Caco-2 (cell line): ENCODE results near the gene EPX. TPM values are rescaled to one million over a fixed set of nuclear protein-coding genes. Genes with fewer than 3 reads are reported as not detected.

ENCODE experiments used
- BruUV-seq: library from RNA; stranded (reverse); fragments of 400-500 nt; replicated peaks from 2 replicates; lab custom pipeline; 2021; lab: Mats Ljungman, UMichigan
- CTCF ChIA-PET: fragments of 300-600 bp; sonication (Branson Sonifier 250); formaldehyde crosslinking; loops from one replicate; lab custom pipeline; 2022; ENCODE audit warnings: antibody characterized with exemption; lab: Charles Lee
- POLR2A ChIA-PET: fragments of 300-600 bp; sonication (Branson Sonifier 250); formaldehyde crosslinking; loops from one replicate; lab custom pipeline; 2022; ENCODE audit warnings: antibody characterized with exemption; lab: Charles Lee
- DNase-seq, 2 experiments: peaks; one replicate each; pipeline versions ENCODE4 v3.0.0 to v3.0.0-alpha.2; 2020 to 2022
- H3K27me3 ChIP-seq: replicated peaks from 2 replicates; pipeline ENCODE4 v1.6.0; 2011; ENCODE audit warnings: low read length; ENCODE audit not compliant: control insufficient read depth, insufficient read depth
- H3K36me3 ChIP-seq: 2 replicates; pipeline ENCODE4 v1.5.1; 2011; ENCODE audit warnings: low read length; ENCODE audit not compliant: control insufficient read depth, insufficient read depth
- H3K4me1 ChIP-seq: fragments of 250-450 bp; sonication (Bioruptor Pico); 2 replicates; pipeline ENCODE4 v1.5.1; 2020; ENCODE audit warnings: mild to moderate bottlenecking
- H3K4me3 ChIP-seq: 2 replicates; pipeline ENCODE4 v1.5.1; 2011; ENCODE audit warnings: low read depth, mild to moderate bottlenecking, control low read depth, low read length
- H3K9me3 ChIP-seq: fragments of 250-450 bp; sonication (Bioruptor Pico); 2 replicates; pipeline ENCODE4 v1.5.1; 2020; ENCODE audit warnings: mild to moderate bottlenecking, moderate library complexity
- H3K27ac Mint-ChIP-seq: one replicate; pipeline ENCODE4 v1.8.0; 2022; ENCODE audit warnings: mixed read lengths; ENCODE audit not compliant: unreplicated experiment
- H3K27me3 Mint-ChIP-seq: one replicate; pipeline ENCODE4 v1.8.0; 2022; ENCODE audit warnings: mixed read lengths; ENCODE audit not compliant: insufficient read depth, unreplicated experiment
- H3K36me3 Mint-ChIP-seq: one replicate; pipeline ENCODE4 v1.8.0; 2022; ENCODE audit warnings: mild to moderate bottlenecking, mixed read lengths; ENCODE audit not compliant: insufficient read depth, unreplicated experiment
- H3K4me1 Mint-ChIP-seq: one replicate; pipeline ENCODE4 v1.8.0; 2022; ENCODE audit warnings: low read depth, mixed read lengths; ENCODE audit not compliant: unreplicated experiment
- H3K4me3 Mint-ChIP-seq: one replicate; pipeline ENCODE4 v1.8.0; 2022; ENCODE audit warnings: mild to moderate bottlenecking, moderate library complexity, mixed read lengths; ENCODE audit not compliant: unreplicated experiment
- H3K9me3 Mint-ChIP-seq: one replicate; pipeline ENCODE4 v1.8.0; 2022; ENCODE audit warnings: mixed read lengths; ENCODE audit not compliant: unreplicated experiment
- intact Hi-C: fragments of 100-400 bp; cut with micrococcal nuclease; formaldehyde crosslinking; loops from one replicate; pipeline ENCODE4 v1.10.0; 2022; ENCODE audit not compliant: unreplicated experiment
- total RNA-seq: library from RNA; stranded (reverse); gene quantifications from 2 replicates; pipeline ENCODE4 v1.2.3, GENCODE V29; 2022
- TF ChIP-seq, protein P1 (sequence below), 2 experiments: fragments of 200-600 bp in 1 of 2; IDR thresholded peaks; 1 replicate in 1 of 2; 2 replicates in 1 of 2; pipeline versions ENCODE4 v1.5.1 to v1.8.0; 2011 to 2022; ENCODE audit warnings: antibody characterized with exemption in 1 of 2, control low read depth in 1 of 2, inconsistent platforms in 1 of 2, low read depth in 1 of 2, low read length in 1 of 2, mild to moderate bottlenecking in 1 of 2, moderate library complexity in 1 of 2; ENCODE audit not compliant: insufficient read depth in 1 of 2, severe bottlenecking in 1 of 2, unreplicated experiment in 1 of 2

EPX gene
- total RNA-seq, 1 experiment from 2014 or later, result not detected

DNA sequence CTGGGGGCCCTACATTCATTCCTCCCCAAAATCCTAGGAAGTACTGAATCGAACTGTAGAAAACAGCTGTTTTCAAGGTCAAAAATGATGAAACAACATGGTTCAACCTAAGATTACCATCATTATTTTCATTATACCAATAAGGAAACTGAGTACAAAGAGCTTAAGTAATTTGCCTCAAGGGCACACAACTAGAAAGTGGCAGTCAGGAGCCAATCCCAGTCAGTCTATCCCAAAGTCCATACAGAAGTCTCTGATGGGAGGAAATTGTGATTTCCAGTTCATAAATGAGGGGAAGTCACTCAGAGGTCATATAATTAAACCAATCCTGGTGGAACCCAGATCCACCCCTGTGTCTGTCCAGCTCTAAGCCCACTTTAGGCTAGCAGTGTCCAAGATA lies 54.3 kb downstream of the EPX start:
- peaks cover 17% of the 10 kb centered on the region for H3K4me1 Mint-ChIP-seq
- Histone ChIP-seq H3K4me3 (no peak overlapping the region), H3K9me3 (no peaks in the 10 kb centered on the region), H3K4me1 (peaks cover 3% of the 10 kb centered on the region), H3K27me3 (no peaks in the 10 kb centered on the region), H3K36me3 (no peaks in the 10 kb centered on the region)
- peaks cover 5% of the 10 kb centered on the region for H3K36me3 Mint-ChIP-seq
- no peak for DNase-seq
- no TSS peak for BruUV-seq
- intact Hi-C loops, result no loop called here
- peaks cover 13% of the 10 kb centered on the region for H3K27me3 Mint-ChIP-seq
- TF ChIP-seq, protein P1, sequence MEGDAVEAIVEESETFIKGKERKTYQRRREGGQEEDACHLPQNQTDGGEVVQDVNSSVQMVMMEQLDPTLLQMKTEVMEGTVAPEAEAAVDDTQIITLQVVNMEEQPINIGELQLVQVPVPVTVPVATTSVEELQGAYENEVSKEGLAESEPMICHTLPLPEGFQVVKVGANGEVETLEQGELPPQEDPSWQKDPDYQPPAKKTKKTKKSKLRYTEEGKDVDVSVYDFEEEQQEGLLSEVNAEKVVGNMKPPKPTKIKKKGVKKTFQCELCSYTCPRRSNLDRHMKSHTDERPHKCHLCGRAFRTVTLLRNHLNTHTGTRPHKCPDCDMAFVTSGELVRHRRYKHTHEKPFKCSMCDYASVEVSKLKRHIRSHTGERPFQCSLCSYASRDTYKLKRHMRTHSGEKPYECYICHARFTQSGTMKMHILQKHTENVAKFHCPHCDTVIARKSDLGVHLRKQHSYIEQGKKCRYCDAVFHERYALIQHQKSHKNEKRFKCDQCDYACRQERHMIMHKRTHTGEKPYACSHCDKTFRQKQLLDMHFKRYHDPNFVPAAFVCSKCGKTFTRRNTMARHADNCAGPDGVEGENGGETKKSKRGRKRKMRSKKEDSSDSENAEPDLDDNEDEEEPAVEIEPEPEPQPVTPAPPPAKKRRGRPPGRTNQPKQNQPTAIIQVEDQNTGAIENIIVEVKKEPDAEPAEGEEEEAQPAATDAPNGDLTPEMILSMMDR (IDR thresholded peaks at IDR 0.05; ENCODE audit: insufficient read depth in 1 of 2, low read depth in 1 of 2, low read length in 1 of 2, severe bottlenecking in 1 of 2, unreplicated experiment in 1 of 2), result no peak
- POLR2A ChIA-PET, result no interaction called here
- H3K4me3 Mint-ChIP-seq, result no peak overlapping the region
- no peaks in the 10 kb centered on the region for H3K9me3 Mint-ChIP-seq
- CTCF ChIA-PET, result interaction anchor here (0.6 kb wide), 1 partner anchor 63 kb away, joined by 4 read pairs; no protein-coding TSS in a partner anchor
- H3K27ac Mint-ChIP-seq, result no peak overlapping the region

DNA sequence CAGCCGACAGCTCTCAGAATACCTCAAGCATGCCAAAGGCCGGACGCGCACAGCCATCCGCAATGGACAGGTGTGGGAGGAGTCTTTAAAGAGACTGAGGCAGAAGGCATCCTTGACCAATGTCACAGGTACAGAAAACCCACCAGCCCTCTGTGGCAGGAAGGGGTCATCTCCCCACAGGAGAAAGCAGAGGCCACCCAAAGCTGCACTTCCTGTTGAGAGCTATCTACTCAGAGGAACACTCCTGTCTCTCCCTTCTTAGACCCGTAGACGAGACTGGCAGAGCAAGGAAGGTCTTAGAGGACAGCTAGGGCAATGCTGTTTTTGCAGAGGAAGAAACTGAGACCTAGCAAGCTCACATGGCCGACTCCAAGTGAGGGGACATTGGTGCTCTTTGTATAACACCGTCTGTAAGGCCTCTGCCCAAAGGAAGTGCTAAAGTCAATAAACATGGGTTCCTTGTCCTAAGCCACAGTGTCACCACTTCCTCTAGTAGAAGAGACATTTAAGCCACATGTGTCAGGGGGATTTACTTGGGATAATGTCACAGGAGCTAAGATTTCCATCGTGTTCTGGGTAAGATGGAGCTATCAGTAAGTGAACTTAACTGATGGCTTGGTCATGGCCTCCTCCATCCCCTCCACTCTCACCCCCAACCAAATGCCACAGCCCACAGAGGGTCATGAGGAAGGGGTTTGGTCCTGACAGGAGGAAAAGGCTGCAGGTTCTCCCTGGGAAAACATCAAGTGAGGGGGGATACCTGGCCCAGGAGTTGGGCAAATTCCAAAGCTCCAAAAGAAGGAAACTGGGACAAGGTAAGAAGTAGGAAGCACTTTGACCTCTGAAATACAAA lies 55.2 kb downstream of the EPX start:
- POLR2A ChIA-PET, result no interaction called here

DNA sequence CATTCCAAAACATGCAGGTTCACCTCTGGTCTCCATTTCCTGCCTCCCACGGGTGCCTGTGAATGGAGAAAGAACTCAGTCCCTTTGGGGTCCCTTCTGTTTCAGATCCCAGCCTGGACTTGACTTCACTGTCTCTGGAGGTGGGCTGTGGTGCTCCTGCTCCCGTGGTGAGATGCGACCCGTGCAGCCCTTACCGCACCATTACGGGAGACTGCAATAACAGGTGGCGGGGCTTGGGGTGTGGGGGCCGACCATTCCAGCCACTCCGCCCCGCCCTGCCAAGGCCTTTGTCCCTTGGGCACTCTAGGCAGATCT lies 56.4 kb downstream of the EPX start:
- no peak overlapping the region for H3K27ac Mint-ChIP-seq
- intact Hi-C loops, result no loop called here
- no peaks in the 10 kb centered on the region for H3K36me3 Mint-ChIP-seq
- TF ChIP-seq, protein P1 (IDR thresholded peaks at IDR 0.05; ENCODE audit: insufficient read depth in 1 of 2, low read depth in 1 of 2, low read length in 1 of 2, severe bottlenecking in 1 of 2, unreplicated experiment in 1 of 2), result no peak
- peak overlapping the region; percentile 76 for H3K4me3 Mint-ChIP-seq
- Histone ChIP-seq H3K27me3 (no peaks in the 10 kb centered on the region), H3K36me3 (no peaks in the 10 kb centered on the region), H3K9me3 (no peaks in the 10 kb centered on the region), H3K4me1 (peaks cover 3% of the 10 kb centered on the region), H3K4me3 (no peak overlapping the region)
- peaks cover 8% of the 10 kb centered on the region for H3K27me3 Mint-ChIP-seq
- POLR2A ChIA-PET, result interaction anchor here (0.6 kb wide), 2 partner anchors 81 to 992 kb away, joined by 5 to 13 read pairs; partner anchors contain the start of gene MSI2
- no peaks in the 10 kb centered on the region for H3K9me3 Mint-ChIP-seq
- DNase-seq, result no peak
- peaks cover 16% of the 10 kb centered on the region for H3K4me1 Mint-ChIP-seq
- no TSS peak for BruUV-seq
- CTCF ChIA-PET, result interaction anchor here (0.9 to 1.6 kb wide), 4 partner anchors 17 to 69 kb away, joined by 3 to 6 read pairs (median 5); partner anchors contain the start of gene MKS1

More for the DNA sequence above, 55.2 kb downstream of the EPX start:
- Mint-ChIP-seq H3K36me3 (peaks cover 4% of the 10 kb centered on the region), H3K4me3 (no peak overlapping the region), H3K27me3 (peaks cover 16% of the 10 kb centered on the region), H3K4me1 (peaks cover 17% of the 10 kb centered on the region), H3K9me3 (no peaks in the 10 kb centered on the region), H3K27ac (no peak overlapping the region)
- no peaks in the 10 kb centered on the region for H3K9me3 ChIP-seq
- TF ChIP-seq, protein P1 (IDR thresholded peaks at IDR 0.05; ENCODE audit: insufficient read depth in 1 of 2, low read depth in 1 of 2, low read length in 1 of 2, severe bottlenecking in 1 of 2, unreplicated experiment in 1 of 2), result no peak
- intact Hi-C loops, result no loop called here
- no peaks in the 10 kb centered on the region for H3K27me3 ChIP-seq
- DNase-seq, result no peak
- H3K4me1 ChIP-seq, result peaks cover 3% of the 10 kb centered on the region
- no peak overlapping the region for H3K4me3 ChIP-seq
- CTCF ChIA-PET, result no interaction called here
- no peaks in the 10 kb centered on the region for H3K36me3 ChIP-seq
- no TSS peak for BruUV-seq
